GM21381 (cell line): ENCODE data around the gene TREH.

Experiments used
- ATAC-seq: cut with Tn5 transposase; IDR thresholded peaks from one replicate; pipeline ENCODE4 v1.9.1; 2021; ENCODE audit warnings: mild to moderate bottlenecking, moderate library complexity; ENCODE audit not compliant: unreplicated experiment

The TREH gene

DNA sequence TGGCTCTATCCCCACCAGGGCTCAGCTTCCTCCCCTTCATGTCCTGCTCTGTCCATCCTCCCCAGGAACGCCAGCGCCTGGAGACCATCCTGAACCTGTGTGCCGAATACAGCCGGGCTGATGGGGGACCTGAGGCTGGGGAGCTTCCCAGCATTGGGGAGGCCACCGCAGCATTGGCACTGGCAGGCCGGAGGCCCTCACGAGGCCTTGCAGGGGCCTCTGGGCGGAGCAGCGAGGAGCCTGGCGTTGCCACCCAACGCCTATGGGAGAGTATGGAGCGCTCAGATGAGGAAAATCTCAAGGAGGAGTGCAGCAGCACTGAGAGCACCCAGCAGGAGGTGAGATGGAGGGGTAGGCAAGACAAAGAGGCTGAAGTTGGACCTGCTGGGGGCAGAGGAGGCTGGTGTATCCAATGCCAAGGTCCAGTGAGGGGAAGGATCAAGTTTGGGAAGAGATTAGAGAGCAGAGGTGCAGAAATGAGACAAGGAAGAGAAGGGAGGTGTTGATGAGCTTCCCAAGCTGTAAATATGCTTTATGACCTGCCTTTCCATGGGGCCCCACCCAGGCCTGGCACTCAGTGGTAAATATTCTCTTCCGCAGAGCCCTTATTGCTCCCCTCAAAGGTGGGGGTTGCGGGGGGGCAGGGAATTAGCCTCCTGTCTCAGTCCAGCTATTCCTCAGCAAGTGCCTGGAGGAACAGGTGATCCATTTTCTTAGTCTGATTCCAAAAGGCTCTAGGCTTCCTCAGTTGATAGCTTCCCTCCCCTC, 48.1 kb downstream of the TREH start:
- ATAC-seq, result no peak

- no peak for ATAC-seq
These were observed 49.4 kb downstream of the TREH start for GRCh38 chr11:118629761-118630661.

DNA sequence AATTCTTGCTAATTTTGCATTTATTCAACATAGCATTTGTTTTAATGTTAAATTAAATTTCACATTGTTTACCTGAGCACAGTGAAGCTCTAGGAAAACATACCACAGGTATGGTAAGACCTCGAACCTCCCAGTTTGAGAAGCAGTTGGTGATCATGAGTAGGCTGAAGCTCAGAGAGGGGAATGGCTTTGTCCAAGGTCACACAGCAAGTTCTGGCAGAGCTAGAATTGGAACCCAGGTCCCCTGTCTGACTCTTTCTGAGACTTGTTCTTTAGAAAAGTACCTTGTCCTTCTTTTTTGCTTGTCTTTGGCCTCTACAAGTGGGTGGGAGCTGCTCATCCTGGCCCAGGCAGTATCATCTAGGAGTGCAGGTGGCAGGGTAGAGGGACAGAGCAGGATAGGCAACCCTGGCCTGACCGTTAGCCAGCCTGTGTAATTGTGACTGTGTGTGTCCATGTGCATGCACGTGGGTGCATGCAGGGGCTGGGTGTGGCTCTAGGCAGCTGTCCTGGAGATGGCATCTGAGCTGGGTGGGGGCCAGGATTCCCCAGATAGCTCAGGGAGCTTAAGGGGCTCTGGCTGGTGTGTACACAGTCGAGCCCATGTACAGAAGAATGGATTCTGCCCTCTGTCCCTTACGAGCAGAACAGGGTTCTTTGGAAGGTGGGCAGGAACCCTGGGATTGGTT, 50.4 kb downstream of the TREH start:
- ATAC-seq, result no peak

DNA sequence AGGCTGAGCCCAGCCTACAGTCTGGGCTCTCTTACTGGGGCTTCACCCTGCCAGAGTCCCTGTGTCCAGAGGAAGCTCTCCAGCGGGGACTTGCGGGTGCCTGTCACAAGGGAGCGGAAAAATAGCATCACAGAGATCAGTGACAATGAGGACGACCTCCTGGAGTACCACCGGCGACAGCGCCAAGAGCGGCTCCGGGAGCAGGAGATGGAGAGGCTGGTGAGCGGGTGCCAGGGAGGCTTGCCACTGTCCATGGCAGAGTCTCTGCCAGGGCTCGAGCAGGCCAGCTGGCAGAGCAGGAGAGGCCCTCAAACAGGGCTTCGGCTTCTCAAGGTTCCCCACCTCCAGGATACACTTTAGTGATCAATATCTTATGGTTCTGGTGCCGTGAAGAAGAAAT, 51.0 kb downstream of the TREH start:
- no peak for ATAC-seq

- ATAC-seq, result no peak
These were observed 51.4 kb downstream of the TREH start for GRCh38 chr11:118628031-118628430.

- ATAC-seq, result no peak
These were observed 51.9 kb downstream of the TREH start for GRCh38 chr11:118627566-118627965.

DNA sequence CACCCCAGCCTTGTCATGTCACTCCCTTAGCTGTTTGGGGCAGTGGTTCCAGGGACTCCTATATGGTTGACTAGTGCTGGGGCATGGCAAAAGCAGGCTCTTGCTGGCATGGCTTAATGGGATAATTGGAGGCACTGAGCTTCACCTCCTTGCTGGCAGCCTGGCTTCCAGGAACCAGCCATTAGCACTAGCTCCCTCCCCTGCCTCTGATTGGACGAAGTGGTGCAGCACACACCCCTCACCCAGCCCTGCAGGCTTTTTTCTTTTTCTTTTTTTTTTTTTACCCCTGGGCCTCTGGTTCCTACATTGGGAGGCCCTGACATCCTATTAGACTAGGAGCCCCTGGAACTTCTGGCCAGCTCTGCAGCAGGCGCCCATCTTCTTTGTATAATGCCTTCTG, 53.5 kb downstream of the TREH start:
- no peak for ATAC-seq

- no peak for ATAC-seq
These were observed 54.3 kb downstream of the TREH start for GRCh38 chr11:118625036-118625690.

DNA sequence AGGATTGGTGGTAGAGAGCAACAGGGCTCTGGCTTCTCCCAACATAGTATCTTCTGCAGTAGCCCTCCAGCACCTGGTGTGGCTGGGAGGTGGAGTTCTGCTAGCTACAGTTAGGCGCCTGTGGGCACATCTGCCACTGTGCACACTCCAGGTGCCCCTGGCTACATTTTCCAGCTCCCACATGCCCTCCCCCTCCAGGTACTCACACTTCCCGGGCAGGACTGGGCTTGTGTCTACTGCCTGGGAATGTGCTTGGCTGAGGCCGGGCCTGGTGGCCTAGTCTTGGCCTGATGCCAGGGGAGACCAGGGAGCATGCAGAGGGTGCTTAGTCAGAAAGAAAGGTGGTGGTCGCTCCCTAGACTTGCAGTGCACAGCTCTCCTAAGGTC, 56.2 kb downstream of the TREH start:
- ATAC-seq, result no peak

GRCh38 chr11:118622376-118623268, 56.8 kb downstream of the TREH start:
- ATAC-seq, result no peak

GRCh38 chr11:118621784-118622375, 57.6 kb downstream of the TREH start:
- no peak for ATAC-seq

DNA sequence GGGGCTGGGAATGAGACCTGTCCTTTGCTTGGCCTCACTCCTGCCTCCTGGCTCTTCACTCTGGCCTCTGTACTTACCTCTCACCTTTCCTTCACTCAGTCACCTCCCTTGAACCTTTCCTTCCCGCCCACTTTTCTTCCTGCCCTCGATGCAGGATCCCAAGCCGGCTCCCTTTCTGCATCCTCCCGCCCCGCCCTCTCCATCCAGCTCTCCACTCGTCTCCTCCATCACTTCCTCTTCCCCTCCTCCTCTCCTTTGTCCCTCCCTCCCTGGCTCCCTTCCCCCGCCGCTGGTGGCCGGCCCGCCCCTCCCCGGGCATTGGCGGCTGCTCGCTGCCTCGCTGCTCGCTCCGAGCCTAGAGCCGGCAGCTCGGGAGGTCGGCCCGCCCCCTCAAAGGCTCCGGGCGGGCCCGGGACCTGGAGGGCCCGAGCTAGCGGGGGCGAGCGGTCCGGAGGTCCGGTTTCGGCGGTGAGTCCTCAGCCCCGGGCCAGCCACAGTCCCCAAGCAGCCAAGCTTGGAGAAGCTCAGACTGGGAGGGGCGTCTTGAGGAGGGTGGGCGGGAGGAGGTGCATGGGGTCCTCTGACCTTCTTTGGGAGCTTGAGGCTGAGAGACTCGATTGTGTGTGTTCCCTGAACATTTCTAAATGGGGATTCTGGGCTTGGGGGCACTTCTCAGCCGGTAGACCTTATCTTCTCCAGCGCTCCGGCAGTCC, 58.2 kb downstream of the TREH start:
- ATAC-seq, result no peak

- no peak for ATAC-seq
These were observed 58.9 kb downstream of the TREH start for GRCh38 chr11:118620529-118621070.

- ATAC-seq, result no peak
These were observed 59.8 kb downstream of the TREH start for GRCh38 chr11:118619444-118620197.

GRCh38 chr11:118618991-118619375, 60.5 kb downstream of the TREH start:
- ATAC-seq, result no peak

GRCh38 chr11:118618115-118618990, 61.1 kb downstream of the TREH start:
- no peak for ATAC-seq

- ATAC-seq, result no peak
These were observed 63.5 kb downstream of the TREH start for GRCh38 chr11:118615976-118616371.
